NB4 (cell line): ENCODE data around the gene ANKS1B.

Experiments
- POLR2A ChIP-seq: IDR thresholded peaks from 2 replicates; pipeline ENCODE4 v1.6.1; 2011; ENCODE audit warnings: mild to moderate bottlenecking; ENCODE audit not compliant: insufficient read length; ENCODE audit errors: extremely low read depth
- TF ChIP-seq, protein P1 (sequence below): IDR thresholded peaks from 2 replicates; pipeline ENCODE4 v1.6.1; 2011; ENCODE audit warnings: low read depth, low read length

DNA sequence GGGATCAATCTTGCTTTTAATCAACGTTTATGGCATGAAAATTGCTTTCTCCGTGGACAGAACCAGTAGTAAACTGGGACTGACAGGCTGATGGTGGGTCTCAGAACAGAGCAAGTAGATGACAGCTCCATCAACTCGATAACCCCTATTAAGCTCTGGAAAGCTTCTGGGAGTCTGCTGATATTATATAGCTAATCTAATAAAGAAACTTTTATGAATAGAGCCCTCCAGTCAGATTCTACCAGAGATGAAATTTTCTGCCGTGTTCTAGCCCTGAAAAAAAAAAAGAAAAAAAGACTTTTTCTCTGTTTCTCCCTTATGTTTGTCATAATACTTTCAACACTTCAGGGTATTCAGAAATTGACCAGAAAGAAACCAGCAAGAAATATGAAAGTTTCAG lies 1168.0 kb downstream of the ANKS1B start:
- TF ChIP-seq, protein P1, sequence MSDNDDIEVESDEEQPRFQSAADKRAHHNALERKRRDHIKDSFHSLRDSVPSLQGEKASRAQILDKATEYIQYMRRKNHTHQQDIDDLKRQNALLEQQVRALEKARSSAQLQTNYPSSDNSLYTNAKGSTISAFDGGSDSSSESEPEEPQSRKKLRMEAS: no peak
- no peak for TF ChIP-seq POLR2A
